GM13977 (cell line): ENCODE measurements around the gene ZNF821.
"Not testable (repeated sequence)": the region's sequence is repeated elsewhere in the genome, so short reads cannot be mapped to it uniquely, and the experiment has no call there.

Experiments used
- DNase-seq: peaks from one replicate; pipeline ENCODE4 v3.0.0; 2012; ENCODE audit warnings: low spot score
- CTCF ChIP-seq: IDR thresholded peaks from 2 replicates; pipeline ENCODE4 v1.5.1; 2012; ENCODE audit warnings: mild to moderate bottlenecking, control low read depth; ENCODE audit not compliant: insufficient read depth; ENCODE audit errors: extremely low read depth, missing control alignments
- in situ Hi-C: fragments of 300-500 bp; cut with MboI; formaldehyde crosslinking; loops from one replicate; pipeline ENCODE4 v1.12.0; 2022; ENCODE audit warnings: low sequenced_read_pairs, low pct_unique_long_range_greater_than_20kb, mixed read lengths, inconsistent platforms; ENCODE audit not compliant: unreplicated experiment

The ZNF821 gene

GRCh38 chr16:71915350-71915749 lies 31.4 kb upstream of the ZNF821 start:
- TF ChIP-seq CTCF: no peak
- in situ Hi-C loops: no loop called here
- DNase-seq: no peak

- no peak for TF ChIP-seq CTCF
- in situ Hi-C loops: no loop called here
- DNase-seq: no peak
Observed at GRCh38 chr16:71914802-71915201, 30.8 kb upstream of the ZNF821 start.

GRCh38 chr16:71912534-71913275 lies 28.7 kb upstream of the ZNF821 start:
- in situ Hi-C loops: no loop called here
- no peak for TF ChIP-seq CTCF
- DNase-seq: no peak

DNA sequence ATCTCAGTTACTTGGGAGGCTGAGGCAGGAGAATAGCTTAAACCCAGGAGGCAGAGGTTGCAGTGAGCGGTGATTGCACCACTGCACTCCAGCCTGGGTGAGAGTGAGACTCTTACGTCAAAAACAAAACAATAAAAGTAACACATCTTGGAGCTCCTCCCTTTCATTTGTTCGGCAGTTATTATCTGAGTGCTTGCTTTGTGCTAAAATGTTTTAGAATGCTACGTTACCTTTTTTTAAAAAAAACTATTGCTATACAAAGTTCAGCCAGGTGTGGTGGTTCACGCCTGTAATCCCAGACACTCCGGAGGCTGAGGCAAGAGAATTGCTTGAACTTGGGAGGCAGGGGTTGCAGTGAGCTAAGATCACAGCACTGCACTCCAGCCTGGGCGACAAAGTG lies 27.1 kb upstream of the ZNF821 start:
- no peak for TF ChIP-seq CTCF
- DNase-seq: no peak
- in situ Hi-C loops: no loop called here

- DNase-seq, in situ Hi-C loops: not testable (repeated sequence)
Observed at GRCh38 chr16:71905765-71906164, 21.8 kb upstream of the ZNF821 start.

GRCh38 chr16:71904239-71904638 lies 20.3 kb upstream of the ZNF821 start:
- DNase-seq: no peak
- no peak for TF ChIP-seq CTCF
- in situ Hi-C loops: no loop called here

GRCh38 chr16:71903608-71904007 lies 19.6 kb upstream of the ZNF821 start:
- no peak for DNase-seq
- no peak for TF ChIP-seq CTCF
- in situ Hi-C loops: no loop called here
